Measurements from ENCODE around the gene FBXL13.

FBXL13 gene

GRCh38 chr7:102823390-102824119, 251.0 kb downstream of the FBXL13 start:
- TF ChIP-seq, protein P1, sequence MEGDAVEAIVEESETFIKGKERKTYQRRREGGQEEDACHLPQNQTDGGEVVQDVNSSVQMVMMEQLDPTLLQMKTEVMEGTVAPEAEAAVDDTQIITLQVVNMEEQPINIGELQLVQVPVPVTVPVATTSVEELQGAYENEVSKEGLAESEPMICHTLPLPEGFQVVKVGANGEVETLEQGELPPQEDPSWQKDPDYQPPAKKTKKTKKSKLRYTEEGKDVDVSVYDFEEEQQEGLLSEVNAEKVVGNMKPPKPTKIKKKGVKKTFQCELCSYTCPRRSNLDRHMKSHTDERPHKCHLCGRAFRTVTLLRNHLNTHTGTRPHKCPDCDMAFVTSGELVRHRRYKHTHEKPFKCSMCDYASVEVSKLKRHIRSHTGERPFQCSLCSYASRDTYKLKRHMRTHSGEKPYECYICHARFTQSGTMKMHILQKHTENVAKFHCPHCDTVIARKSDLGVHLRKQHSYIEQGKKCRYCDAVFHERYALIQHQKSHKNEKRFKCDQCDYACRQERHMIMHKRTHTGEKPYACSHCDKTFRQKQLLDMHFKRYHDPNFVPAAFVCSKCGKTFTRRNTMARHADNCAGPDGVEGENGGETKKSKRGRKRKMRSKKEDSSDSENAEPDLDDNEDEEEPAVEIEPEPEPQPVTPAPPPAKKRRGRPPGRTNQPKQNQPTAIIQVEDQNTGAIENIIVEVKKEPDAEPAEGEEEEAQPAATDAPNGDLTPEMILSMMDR (IDR thresholded peaks at IDR 0.05), result no peak

DNA sequence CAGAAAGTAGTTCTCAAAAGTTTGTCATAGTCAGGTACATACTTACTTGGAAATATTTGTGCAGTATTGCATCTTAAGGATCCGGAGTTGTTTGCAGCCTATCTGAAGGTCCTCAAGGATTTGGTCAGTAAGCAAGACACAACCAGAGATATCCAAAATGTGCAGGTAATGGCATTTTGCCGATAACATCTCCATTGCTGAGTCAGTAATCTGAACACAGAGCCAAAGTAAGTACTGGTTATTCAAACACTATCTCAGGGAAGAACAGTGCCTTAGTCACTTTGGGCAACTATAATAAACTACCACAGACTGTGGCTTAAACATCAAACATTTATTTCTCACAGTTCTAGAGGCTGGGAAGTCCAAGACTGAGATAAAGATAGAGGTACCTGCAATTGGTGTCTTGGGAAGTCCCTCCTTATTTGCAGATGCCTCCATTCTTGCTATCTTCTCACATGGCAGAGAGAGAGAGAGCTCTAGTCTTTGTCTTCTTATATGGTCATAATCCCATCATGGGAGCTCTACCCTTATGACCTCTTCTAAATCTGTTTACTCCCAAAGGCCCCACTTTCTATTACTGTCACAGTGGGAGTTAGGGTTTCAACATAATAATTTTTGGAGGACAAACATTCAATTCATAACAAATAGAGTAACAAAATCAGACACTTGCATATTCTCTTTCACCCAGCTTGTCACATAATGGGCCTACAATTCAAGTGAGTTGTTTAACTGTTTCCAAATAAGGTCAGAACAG, 252.4 kb downstream of the FBXL13 start:
- Histone ChIP-seq H3K27me3 (no peaks in the 10 kb centered on the region), H3K27ac (no peak overlapping the region), H3K36me3 (no peaks in the 10 kb centered on the region), H3K4me1 (ENCODE audit: control insufficient read depth in 1 of 2, insufficient read depth in 1 of 2, low read depth in 1 of 2, low read length in 1 of 2) (no peaks in the 10 kb centered on the region), H3K4me3 (ENCODE audit: low read depth in 1 of 2, low read length in 1 of 2) (no peak overlapping the region), H3K9me3 (no peaks in the 10 kb centered on the region)
- TF ChIP-seq, protein P1 (IDR thresholded peaks at IDR 0.05), result no peak

More at GRCh38 chr7:102823390-102824119, 251.0 kb downstream of the FBXL13 start:
- H3K36me3 ChIP-seq, result no peaks in the 10 kb centered on the region
- H3K4me3 ChIP-seq (ENCODE audit: low read depth in 1 of 2, low read length in 1 of 2), result no peak overlapping the region
- H3K27me3 ChIP-seq, result no peaks in the 10 kb centered on the region
- no peaks in the 10 kb centered on the region for H3K4me1 ChIP-seq (ENCODE audit: control insufficient read depth in 1 of 2, insufficient read depth in 1 of 2, low read depth in 1 of 2, low read length in 1 of 2)
- H3K27ac ChIP-seq, result no peak overlapping the region
- no peaks in the 10 kb centered on the region for H3K9me3 ChIP-seq

DNA sequence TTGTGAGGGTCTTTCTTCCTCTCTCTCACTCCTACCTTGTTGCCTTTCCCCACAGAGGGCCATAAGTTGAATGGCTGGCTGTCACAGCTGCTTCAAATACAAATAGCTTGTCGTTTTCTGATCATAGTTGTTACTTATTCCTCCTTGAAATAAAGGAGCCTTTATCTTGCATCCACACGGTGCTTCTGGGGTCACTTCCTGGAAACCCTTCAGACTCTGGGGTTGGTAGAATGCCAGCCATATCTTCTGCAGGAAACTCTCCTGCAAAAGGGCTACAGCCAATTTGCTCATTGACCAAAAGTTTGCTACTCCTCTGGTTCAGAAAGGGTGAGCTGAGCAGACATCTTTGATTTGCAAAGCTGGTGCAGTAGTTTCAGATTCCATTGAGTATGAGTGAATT, 255.4 kb downstream of the FBXL13 start:
- H3K27ac ChIP-seq, result no peak overlapping the region
- H3K36me3 ChIP-seq, result no peaks in the 10 kb centered on the region
- H3K4me3 ChIP-seq (ENCODE audit: low read depth in 1 of 2, low read length in 1 of 2), result no peak overlapping the region
- H3K27me3 ChIP-seq, result no peaks in the 10 kb centered on the region
- no peaks in the 10 kb centered on the region for H3K9me3 ChIP-seq
- no peaks in the 10 kb centered on the region for H3K4me1 ChIP-seq (ENCODE audit: control insufficient read depth in 1 of 2, insufficient read depth in 1 of 2, low read depth in 1 of 2, low read length in 1 of 2)
- TF ChIP-seq, protein P1 (IDR thresholded peaks at IDR 0.05), result no peak

GRCh38 chr7:102817616-102818573, 256.7 kb downstream of the FBXL13 start:
- Histone ChIP-seq H3K27ac (no peak overlapping the region), H3K4me3 (ENCODE audit: low read depth in 1 of 2, low read length in 1 of 2) (no peak overlapping the region), H3K4me1 (ENCODE audit: control insufficient read depth in 1 of 2, insufficient read depth in 1 of 2, low read depth in 1 of 2, low read length in 1 of 2) (no peaks in the 10 kb centered on the region), H3K27me3 (no peaks in the 10 kb centered on the region), H3K9me3 (no peaks in the 10 kb centered on the region), H3K36me3 (no peaks in the 10 kb centered on the region)
- TF ChIP-seq, protein P1 (IDR thresholded peaks at IDR 0.05), result no peak

- Histone ChIP-seq H3K9me3 (no peaks in the 10 kb centered on the region), H3K36me3 (peaks cover 8% of the 10 kb centered on the region), H3K4me3 (ENCODE audit: low read depth in 1 of 2, low read length in 1 of 2) (no peak overlapping the region), H3K27me3 (no peaks in the 10 kb centered on the region), H3K4me1 (ENCODE audit: control insufficient read depth in 1 of 2, insufficient read depth in 1 of 2, low read depth in 1 of 2, low read length in 1 of 2) (peaks cover 0 to 4% of the 10 kb centered on the region in 2 experiments), H3K27ac (no peak overlapping the region)
- TF ChIP-seq, protein P1 (IDR thresholded peaks at IDR 0.05), result no peak
Observed at GRCh38 chr7:102814025-102814471, 260.5 kb downstream of the FBXL13 start.
